TTC549 (cell line): ENCODE results near the gene ZNF518B.
"Not testable (repeated sequence)": the region's sequence is repeated elsewhere in the genome, so short reads cannot be mapped to it uniquely, and the experiment has no call there.

Experiments used
- FAIRE-seq: peaks from 2 replicates; lab custom pipeline; 2012; peaks lifted over from hg19 to GRCh38; lab: Jason Lieb, UNC

The ZNF518B gene

GRCh38 chr4:10456260-10456594, 999 bp downstream of the ZNF518B start:
- no peak for FAIRE-seq

GRCh38 chr4:10455133-10455532, 2.1 kb downstream of the ZNF518B start:
- no peak for FAIRE-seq

GRCh38 chr4:10454726-10455125, 2.5 kb downstream of the ZNF518B start:
- FAIRE-seq: no peak

DNA sequence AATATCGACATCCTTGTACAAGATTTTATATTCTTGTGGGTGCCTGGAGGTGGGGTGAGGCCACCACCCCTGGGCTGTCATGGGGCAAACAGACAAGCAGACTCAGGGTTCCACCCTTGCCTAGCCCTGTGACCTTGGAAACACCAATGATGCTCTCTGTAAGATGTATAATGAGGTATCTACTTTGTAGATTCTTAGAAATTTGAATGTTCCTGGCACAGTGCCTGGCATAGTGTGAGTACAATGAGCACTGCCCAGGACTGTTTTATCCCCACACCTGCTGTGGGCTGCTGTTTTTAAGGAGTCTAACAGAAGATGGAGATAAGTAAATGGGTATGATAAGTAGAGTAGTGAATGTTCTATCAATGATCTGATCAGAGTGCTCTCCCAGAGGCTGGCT, 3.1 kb downstream of the ZNF518B start:
- FAIRE-seq: no peak

GRCh38 chr4:10448991-10449390, 8.2 kb downstream of the ZNF518B start:
- FAIRE-seq: no peak

DNA sequence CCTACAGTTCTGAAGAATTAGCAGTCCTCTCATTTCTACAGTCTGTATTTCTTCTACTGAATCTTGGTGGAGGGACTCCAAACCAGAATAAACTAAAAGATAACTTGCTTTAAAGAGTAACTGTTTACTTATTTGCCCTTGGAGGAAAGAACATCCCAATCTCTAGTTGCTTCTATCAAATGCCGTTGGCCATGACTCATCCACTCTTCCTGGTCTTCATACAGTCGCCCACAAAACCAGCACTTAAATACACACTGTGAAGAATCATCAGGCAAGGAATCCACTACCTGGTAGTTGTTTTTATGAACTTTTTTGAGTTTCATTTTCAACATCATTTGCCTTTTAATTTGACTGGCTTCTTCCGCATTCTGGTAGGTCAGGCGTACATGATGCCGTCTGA, 14.2 kb downstream of the ZNF518B start:
- no peak for FAIRE-seq

- FAIRE-seq: no peak
Observed at GRCh38 chr4:10441512-10441911, 15.7 kb downstream of the ZNF518B start.

GRCh38 chr4:10438924-10439323, 18.3 kb downstream of the ZNF518B start:
- no peak for FAIRE-seq

DNA sequence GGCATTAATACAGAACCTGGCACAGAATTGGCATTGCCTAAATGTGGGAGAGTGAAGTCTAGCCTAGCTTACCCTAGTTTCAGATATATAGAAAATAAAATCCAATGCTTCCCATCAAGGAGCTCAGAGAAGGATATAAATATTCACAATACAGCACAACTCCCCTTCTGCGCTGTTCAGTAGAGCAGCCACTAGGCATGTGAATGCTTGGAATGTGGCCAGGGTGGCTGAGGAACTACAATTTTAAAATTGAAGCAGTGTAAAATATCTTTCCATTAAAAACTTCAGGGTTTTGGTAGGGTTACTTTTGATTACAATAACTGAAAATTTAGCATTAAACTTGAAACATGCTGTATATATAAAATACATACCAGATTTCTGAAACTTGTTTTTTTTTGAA, 19.5 kb downstream of the ZNF518B start:
- FAIRE-seq: no peak

DNA sequence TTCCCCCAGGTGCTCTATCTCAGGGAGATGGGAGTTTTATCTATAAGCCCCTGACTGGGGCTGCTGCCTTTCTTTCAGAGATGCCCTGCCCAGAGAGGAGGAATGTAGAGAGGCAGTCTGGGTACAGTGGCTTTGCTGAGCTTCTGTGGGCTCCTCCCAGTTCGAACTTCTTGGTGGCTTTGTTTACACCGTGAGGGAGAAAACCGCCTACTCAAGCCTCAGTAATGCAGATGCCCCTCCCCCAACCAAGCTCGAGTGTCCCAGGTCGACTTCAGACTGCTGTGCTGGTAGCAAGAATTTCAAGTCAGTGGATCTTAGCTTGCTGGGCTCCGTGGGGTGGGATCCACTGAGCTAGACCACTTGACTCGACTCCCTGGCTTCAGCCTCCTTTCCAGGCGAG, 29.5 kb downstream of the ZNF518B start:
- not testable (repeated sequence) for FAIRE-seq

DNA sequence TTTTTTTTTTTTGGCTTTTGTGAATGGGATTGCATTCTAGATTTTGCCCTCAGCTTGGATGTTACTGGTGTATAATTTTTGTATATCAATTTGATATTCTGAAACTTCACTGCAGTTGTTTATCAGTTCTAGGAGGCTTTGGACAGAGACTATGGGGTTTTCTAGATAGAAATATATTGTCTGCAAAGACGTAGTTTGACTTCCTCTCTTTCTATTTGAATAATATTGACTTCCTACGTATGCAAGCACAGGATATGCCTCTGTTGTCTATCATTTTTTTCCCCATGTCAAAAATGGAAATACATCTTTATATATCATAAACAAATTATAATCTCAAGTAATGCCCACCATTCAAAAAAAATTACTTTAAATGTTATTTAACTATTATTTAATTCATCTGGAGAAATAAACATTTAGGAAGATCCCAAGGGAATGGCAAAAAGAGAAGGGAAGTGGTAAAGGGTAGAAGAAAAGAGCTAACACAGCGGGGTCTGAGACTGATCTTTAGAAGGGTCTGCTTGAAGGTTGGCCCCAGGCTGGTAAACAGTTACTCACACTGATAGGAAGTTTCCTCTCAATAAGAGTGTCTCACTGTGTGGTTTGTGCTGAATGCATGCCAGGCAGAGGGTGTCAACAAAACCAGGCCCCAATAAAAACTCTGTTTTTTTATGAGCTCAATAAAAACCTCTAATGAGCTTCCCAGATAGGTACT, 35.7 kb downstream of the ZNF518B start:
- FAIRE-seq: no peak

DNA sequence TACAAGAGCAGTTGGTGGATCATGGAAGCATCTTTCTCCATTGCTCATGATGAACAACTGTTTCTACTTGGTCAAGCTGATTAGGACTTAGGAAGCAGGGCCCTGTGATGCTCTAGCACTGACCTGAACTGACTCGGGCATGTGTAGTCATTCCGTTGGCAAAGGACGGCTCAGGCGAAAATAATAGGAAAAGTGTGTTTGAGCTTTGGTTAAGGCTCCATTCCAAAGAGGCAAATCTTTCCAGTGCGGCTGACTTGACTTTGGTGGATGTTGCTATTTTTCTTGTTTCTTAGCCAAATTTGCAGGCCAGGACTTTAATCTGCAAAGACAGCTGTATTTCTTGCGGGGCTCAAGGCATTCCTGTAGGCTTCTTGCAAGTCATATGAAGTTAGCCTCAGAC, 39.5 kb downstream of the ZNF518B start:
- FAIRE-seq: no peak

DNA sequence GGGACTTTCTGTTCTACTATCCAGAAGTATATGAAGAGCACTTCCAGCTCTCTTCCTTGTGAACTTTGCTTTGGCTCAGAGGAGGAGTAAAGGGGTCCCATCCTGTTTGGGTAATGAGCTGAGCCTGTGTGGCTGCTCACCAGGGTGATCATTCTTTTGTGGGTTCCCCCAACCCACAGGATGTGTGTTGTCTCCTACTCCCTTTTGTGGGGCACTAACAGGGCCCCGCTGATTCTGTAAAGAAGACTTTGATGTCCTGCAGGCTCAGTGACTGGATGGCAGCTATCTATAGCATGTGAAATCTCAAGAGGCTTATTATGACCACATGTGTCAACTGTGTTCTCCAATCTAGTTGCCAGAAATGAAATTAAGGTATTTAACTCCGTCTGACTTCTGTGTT, 40.8 kb downstream of the ZNF518B start:
- FAIRE-seq: no peak

GRCh38 chr4:10413177-10413576, 44.0 kb downstream of the ZNF518B start:
- no peak for FAIRE-seq

GRCh38 chr4:10405672-10406071, 51.6 kb downstream of the ZNF518B start:
- no peak for FAIRE-seq

DNA sequence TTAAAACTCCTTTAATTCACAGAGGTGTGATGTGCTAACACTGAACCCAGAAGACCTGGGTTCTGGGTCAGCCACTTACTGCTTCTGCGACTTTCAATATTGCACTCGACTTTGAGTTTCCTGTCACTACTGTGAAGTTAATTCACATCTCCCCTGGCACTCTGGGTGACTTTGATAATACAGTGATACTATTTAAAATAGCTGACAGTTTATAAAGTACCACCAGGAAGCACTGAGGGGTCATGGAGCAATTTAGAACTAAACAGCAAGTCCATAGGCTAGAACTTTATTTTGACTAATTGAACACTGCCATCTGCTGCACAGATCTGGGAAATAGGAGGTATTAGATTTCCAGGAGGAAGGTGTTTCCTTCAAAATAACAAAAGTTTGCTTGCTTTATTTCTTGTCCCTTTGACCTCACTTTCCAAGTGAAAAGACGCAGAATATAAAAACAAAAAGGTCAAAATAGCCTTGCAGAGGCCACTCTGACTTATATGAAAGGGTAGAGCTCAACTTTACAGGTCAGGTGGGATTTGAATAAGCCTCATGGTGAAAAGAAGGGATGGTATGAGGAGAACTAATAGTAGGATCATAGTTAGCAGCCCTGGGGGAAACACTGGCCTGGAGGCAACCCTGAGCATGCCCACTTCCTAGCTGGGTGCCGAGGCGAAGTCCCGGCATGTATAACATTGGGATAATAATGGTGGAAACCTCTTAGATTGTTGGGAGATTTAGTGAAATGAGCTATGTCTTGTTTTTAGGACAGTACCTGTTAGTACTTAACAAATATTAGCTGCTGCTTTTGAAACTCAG, 53.4 kb downstream of the ZNF518B start:
- FAIRE-seq: no peak

GRCh38 chr4:10395971-10396580, 61.1 kb downstream of the ZNF518B start:
- no peak for FAIRE-seq
